ENCODE data around the gene MPO. TPM values are rescaled to one million over a fixed set of nuclear protein-coding genes. Genes with fewer than 3 reads are reported as not detected.

The MPO gene
- total RNA-seq, 1 donor from 2014 or later, result not detected

DNA sequence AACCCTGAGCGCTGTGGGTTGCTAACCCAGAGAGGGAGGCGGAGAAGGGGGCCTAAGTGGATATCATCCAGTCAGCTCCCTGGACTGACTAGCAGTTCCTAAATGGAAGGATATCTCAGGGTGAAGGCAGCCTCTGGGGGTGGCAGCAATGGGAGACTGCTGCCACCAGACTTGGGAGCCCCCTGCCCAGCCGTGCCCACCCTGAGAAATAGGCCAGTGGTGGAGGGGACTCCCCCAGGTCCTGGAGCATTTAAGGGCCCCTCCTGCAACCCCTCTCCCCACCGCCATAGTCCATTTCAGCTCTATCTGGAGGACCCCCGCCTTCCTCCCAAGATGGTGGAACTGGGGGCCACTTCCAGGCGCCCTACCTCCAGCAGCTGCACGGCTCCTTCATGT lies 39.4 kb upstream of the MPO start:
- DNase-seq, result no peak

DNA sequence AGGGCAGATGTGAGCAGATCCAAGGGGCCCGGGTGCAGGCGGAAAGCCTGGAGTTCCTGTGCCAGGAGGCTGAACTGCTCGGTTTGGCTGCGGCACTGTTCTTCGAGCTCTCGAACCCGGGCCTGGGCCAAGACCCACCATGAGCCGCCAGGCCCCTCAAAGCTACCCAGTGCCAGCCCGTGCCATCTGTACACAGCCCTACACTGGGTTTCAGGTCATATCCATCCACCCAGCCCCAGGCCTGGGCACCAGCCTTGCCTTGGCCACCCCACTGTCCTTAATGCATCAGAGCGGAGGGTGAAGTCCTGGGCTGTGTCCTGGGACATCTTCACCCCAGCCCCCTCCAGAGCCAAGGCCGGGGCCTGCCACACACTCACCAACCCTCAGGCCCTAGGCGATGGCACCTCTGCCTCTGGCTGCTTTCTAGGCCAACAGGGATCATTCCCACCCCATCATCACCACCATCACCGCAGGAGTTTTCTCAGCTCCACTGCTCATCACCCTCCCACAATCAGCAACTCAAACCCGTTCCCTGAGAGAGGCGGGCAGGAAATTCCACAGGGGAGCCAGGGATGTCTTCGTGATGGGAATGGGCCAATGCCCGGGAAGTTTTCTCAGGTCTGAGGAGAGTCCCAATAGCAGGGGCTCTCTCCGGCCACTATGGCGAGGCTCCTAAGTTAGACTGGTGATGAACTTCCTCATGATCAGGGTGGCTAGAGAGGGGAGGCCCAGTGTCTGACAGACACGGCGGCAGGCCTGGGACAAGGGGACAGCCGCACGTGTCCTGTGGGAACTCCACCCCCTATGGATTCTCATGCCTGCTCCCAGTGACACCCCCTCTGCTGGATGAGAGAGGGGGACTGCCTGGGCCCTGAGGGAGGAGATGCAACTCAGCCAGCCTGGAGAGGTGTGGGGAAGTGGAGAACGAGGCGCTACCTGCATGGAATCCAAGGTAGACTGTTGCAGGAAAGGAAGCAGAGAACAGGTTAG lies 38.7 kb upstream of the MPO start:
- no peak for DNase-seq

DNA sequence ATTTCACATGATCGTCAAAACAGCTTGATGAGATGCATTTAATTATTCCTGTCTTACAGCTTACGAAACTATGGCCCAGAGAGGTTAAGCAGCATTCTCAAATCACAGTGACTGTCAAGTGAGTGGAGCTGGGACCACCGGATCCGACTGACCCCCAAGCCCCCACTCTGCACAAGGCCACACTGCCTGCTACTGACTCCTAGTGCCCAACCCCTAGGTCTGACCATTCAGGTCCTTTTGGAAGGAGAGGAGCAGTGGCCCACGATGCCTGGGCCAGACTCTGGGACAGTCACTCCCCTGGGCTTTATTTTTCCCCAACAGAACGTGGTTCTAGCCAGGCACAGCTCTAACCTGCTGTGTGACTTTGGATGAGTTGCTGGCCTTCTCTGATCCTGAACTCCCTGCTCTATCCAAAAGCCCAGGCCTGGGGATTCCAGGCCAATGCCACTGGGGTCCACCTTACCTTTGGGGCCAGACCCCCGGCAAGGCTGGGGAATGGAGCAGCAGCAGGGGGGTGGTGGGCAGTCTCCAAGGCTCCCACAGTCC lies 38.0 kb upstream of the MPO start:
- DNase-seq, result no peak

DNA sequence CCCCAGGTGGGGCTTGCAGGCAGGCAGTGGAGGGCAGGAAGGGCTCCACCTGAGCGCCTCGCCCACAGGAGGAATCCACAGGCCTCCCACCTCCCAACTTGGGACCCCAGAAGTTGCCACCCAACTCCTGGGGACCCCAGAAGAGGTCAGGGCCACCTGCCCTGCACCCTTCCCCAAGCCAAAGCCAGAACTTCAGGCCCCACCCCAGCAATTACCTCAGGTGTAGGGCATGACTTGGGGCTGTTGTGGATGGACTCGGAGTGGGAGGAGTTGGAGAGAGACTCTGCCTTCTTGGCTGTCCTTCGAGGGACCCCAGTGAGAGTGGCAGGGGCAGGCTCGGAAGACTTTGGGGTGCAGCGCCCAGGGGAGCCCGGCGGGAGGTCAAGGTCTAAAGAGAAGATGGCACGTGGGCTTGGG lies 37.3 kb upstream of the MPO start:
- no peak for DNase-seq

DNA sequence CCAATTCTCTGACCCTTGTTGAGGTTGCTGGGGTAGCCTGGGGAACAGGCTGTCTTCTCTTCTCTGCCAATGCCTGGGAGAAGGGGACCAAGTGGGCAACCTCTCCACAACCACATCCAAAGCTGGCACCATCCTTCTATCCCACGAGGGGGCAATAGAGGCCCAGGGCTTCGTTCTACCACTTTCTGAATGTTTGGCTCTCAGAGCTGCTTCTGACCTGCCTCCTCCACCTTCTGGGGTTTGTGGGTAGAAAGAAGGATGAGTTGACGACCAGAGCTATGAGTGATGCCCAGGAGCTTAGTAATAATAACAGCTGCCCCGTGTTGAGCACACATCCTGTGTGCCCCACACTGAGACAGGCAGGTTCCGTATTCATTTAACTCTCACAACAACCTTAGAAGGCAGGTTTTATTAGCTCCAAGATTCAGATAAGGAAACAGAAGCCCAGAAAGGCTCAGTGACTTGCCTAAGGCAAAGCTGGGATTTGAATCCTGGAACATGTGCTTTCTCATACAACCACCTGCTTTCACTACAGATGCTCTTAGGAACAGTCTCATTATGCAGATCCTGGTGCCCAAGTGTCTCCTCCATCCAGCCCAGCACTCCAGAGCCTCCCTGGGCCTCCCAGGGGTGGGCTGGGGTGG lies 36.8 kb upstream of the MPO start:
- no peak for DNase-seq

DNA sequence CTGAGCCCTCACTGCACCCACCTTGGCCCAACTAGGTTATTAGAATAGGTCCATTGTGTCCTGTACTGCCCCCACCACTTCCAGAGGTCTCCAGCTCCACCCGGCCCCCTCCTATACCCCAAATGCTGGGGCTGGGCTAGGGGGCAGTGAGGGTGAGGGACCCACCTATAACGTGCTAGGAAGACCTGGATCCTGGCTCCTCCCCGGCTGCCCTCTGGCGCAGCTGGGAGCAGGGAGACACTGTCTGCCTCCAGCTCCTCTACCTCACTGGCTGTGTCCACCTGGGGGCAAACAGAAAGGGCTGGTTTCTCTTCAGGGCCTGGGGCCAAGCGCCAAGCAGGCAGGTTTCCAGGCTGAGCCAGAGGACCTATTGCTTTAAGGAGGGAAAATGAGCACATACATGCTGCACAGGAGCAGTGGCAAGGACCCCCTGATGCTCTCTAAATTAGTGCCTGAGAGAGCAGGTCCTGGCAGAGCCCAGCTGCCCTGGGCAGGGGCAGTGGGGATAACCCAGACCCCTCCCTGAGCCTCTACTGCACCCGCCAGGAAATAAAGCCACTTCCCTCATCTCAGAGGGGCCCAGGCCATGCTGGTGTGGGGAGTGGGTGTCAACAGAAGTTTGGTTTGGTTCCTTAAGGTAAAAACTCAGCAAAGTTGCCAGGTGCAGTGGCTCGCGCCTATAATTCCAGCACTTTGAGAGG lies 35.7 kb upstream of the MPO start:
- DNase-seq, result no peak

DNA sequence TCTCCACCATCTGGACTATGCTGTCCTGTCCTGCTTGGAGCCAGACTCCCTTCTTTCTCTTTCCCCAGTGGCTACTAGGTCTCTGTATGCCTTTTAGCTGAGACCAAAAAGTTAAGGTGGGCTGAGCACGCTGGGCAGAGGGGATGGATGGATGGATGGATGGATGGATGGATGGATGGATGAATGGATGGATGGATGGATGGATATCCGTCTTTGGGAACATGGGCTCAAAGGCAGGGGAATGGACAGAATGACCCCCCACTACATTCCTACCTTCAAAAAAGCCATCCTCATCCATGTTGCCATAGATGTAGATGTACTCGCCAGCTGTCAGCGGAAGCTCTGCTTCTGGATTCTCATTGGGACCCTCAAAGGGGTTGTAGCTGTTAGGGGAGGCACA lies 35.0 kb upstream of the MPO start:
- DNase-seq, result no peak

DNA sequence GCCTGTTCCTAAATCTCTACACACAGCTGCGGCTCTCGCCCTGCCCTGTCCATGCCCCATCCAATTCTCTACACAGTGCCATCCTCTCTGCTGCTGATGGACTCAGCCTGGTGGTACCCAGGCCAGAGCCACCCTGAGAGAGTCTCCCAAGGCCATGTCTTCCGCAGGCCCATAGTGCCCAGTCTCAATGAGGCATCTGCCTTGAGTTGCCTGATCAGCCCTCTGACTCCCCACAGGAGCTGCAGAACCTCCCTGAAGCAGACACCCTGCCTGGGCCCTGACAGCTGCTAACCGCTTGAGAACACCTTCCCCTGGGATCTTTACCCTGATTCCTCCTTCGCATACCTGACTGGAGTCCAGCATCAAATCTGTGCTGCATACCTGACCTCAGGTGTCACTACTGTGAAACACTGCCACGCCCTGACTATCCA lies 34.6 kb upstream of the MPO start:
- DNase-seq, result no peak

DNA sequence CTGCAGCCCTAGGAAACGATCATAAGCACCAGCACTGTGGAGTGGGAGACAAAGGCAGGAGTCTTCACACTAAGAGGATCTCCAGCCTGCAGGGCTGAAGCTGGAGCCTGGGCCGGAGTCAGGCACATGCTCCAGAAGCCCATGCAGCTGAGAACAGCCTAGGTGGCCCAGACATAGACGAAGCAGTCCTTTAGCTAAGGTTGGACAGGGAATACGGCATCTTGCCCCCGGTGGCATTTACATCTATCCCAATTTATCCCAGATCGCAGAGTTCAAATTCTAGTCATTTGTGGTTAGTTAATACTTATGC lies 33.9 kb upstream of the MPO start:
- no peak for DNase-seq

DNA sequence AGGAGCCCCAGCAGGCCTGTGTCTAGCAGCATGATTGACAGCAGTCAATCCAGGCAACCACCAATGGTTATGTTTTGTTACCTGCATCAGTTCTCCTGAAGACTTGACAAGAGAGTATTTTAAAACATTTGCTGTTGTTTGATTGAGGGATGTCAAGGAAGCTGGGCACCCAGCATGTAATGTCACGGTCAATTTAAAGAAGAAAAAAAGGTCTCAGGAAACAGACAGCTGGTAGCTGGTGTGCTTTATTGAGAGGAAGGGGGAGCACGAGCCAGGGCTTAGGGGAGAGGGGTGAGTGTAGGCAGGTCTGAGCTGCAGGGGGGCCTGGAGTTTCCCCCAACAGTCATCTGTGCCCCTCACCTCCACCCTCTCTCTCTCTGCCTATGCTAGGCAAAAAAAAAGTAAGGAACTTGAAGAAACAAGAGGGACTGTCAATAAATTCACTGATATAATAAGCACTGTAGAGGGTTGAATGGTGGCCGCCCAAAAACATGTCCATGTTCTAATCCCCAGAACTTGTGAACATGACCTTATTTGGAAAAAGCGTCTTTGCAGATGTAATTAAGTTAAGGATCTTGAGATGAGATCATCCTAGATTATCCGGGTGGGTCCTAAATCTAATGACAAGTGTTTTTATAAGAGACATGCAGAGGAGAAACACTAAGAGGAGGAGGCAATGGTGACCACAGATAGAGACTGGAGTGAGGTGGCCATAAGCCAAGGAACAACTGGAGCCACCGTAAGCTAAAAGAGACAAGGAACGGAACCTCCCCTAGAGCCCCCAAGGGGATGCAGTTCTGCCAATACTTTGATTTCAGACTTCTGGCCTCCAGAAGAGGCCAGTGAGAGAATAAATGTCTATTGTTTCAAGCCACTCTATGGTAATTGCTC lies 33.3 kb upstream of the MPO start:
- DNase-seq, result no peak

DNA sequence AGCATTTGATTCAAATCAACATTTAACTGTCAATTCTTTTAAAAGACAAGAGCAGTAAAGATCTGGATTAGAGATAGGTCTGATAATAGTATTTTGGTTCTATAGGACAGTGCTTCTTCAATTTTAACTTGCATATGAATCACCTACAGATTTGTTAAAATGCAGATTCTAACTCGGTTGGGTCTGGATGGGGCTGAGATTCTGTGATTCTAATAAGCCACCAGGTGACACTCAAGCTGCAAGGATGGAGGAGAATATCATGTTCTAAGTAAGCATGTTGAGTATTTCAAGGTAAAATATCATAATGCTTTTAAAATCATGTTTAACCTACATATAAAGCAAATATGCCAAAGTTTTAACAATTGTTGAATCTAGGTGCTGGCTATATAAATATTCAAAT lies 32.1 kb upstream of the MPO start:
- DNase-seq, result no peak

DNA sequence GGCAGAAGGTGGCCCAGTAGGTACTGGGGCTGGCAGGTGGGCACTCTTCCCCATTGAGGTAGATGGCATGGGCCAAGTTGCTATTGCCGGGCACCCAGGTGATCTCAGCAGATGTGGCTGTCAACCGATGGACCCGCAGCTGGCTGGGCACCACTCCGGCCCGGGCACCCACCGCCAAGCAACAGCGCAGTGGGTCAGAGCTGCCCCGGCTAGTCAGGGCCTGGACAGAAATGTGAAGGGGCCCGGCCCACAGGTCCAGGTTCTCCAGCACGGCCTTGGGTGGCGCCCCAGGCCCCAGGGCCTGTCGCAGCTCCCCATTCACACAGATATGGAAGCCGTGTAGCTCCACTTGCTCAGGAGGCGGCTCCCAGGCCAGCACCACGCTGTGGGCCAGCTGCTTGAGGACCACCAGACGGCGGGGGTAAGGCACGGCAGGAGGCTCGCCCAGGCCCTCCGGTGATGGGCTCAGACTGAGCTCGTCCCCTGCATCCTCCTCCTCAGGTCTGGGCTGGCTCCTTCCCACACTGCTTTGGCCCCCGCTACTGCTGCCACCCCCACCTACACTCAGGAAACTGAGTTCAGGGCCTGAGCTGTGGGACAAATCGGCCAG lies 31.4 kb upstream of the MPO start:
- DNase-seq, result no peak

DNA sequence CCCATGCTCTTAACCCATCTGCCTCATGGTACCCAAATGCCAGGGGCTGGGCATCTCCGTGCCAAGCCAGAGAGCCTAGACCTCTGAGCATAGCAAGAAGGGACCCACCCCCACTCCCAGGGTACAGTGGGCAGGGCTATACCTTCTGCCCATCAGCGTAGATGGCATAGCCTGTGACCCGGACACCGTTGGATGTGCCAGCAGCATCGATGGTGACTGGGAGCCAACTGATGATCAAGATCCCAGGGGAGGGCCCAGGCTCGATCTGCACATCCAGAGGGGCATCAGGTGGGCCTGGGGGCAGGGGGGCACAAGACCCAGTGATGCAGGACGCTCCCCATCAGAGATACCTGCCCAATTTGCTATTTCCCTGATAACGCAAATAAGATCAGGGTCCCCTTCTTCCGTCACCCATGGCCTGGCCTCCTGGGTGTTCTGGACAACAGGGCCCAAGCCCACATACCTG lies 30.7 kb upstream of the MPO start:
- no peak for DNase-seq

DNA sequence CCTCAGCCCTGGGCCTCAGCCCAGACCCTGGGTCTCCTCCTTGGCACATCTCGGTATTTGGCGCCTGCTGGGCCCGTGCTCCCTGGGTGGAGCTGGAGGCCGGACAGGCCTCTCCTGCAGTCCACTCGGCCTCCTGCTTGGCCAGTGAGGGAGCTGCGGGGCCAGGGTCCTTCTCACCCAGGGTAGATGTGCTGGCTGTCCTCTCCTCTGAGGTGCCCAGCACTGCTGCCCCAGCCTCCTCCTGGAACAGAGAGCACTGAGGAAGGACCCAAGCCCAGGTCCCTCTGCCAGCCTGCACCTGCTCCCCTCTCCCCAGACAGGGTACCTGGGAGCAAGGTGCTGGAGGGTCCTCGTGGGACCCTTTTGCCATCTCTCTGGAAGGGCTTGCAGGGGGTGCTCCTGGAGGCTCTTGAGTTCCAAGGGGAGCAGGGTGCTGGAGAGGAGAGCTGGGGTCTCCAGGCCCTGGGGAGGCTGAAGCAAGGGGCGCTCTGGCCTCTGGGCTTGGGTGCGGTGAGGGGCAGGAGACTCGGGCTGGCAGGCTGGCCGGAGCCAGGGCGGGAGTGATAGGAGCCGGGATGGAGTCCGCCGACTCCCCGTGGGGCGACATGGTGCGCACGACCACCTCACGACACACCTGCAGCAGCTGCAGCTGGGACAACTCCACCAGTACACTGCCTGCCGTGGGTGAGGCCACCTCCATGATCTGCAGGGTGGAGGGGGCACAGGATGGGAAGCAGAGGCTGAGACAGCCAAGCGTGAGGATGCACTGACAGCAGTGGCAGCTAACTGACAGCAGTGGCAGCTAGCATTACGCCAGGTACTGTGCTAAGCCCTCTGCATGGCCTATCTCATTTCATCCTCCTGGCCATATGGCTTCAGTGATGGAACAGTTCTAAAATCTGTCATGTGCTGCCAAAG lies 30.0 kb upstream of the MPO start:
- DNase-seq, result no peak

DNA sequence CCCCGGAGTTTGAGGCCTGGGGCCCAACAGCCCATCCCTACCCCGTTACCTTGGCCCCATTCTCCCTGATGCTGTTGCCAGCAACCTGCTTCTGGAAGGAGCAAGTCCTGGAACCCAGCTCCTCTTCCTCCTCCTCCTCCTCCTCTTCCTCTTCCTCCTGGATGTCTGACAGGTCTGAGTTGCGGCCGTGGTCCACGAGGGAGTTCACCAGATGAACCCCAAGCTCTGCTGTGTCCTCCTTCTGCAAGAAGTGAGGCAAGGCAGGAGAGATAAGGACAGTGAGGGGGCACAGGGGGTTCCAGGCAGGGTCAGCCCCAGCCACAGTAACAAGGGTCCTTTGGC lies 29.2 kb upstream of the MPO start:
- no peak for DNase-seq

DNA sequence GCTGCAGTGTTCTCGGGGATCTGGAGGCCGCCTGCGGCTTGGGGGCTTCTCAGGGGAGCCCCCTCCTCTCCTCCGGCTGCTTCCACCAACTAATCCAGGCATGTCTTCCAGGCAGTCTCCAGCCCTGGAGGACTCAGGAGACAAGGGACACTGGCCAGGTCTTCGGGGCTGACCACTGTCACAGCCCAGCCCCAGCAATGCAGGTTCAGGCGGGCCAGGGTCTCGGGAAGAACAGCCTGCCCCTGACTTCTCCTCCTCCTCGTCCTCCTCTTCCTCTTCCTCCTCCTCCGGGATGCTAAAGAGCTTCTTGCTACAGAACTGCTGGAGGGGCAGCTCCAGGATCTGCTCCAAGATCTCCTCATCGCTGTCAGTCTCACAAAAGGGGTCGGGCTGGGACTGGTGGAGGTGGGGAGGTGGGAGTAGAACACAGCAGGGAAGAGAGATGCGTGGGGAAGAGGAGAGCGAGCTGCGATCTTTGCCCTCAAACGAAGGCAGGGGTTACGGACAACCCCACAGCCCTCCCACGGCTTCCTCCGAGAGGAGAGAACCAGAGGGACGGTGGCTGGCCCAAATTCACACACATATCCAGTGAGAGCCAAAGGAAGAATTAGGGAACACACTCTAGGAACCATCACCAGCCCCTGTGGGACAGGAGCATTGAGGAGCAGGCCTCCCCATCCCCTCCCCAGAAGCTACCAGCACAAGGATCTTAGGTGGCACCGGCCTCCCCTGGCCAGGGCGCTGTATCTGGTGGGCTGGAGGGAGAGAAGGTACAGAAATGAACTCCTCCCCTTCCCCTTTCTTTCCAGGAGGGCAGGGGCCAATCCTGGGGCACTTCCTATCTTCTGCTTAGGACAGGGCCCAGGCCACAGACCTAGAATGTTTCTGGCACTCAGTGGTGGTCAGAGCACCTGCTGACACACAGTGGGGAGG lies 28.5 kb upstream of the MPO start:
- no peak for DNase-seq

DNA sequence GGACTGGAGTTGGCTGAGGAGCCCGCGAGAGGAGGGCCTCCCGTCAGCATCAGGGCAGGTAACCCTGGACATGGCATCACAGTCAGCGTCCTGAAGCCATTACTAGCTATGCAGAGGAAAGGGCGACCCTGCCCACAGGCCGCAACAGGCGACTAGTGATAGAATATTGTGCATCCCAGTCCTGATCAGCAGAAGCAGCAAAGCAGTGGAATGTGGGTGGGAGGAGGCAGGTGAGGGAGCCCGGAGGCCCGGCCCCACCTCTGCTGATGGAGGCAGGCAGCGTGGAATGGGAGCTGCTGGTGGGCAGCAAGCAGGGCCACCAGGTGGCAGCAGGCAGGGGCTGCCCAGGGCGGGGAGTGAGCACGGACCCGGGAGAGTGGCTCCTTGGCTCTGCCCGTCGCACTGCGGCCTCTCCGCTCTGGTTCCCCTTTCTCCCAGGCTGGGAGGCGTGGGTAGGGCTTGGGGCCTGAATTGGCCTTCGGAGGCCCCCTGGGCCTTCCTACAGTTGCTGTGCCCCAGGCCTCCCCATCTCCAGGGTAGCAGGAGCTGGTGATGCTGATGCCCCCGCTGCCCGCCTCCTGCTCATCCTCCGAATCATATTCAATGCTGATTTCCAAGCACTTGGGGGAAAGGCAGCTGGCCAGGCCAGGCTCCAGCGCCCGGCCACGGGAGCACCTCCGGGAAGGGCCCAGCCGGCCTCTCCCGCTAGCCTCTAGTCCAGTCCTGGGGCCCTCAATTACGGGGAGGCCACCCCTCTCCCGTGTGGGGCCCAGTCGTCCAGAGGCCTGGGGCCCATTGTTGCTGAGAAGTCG lies 27.6 kb upstream of the MPO start:
- no peak for DNase-seq

DNA sequence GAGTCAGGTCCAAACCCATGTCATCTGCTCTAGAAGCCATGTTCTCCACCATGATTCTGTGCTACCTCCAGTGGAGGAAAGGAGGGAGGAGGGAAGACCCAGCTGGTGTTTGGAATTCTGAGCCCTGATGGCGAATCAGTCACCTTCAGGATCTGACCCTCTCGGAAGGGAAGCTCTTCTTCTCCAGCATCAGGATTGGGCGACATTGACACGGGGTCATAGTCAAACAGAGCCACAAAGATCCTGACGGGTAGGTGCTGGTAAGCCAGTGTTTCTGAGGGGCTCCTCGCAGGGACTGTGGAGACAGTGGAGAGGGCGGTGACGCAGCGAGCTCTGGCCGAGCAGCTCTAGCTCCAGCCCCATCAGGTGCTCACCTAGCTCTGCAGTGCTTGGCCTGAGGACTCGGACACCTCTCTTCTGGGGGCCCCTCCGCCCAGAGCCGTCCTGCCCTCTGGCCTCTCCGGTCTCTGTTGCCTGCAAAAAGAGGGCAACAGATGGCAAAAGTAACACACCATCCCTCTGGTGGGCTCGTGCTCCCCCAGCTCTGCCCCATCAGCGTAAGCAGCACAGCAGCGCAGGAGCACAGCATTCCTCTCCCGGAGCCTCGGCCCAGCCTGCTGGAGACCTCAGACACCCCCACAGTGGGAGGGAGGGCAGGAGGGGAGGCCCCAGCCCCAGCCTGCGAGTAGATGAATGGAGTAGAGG lies 26.9 kb upstream of the MPO start:
- no peak for DNase-seq
